Lower leg skin (tissue), 4 donors: ENCODE results near the gene PCDHGC4. TPM values are rescaled to one million over a fixed set of nuclear protein-coding genes. Genes with fewer than 3 reads are reported as not detected.

Experiments used
- DNase-seq, 2 donors: peaks; one replicate each; pipeline ENCODE4 v3.0.0-alpha.2; 2019; ENCODE audit warnings: low spot score in 2 of 2
- H3K4me3 ChIP-seq: fragments of 200-600 bp; sonication (generic); 2 replicates; pipeline ENCODE4 v1.5.1; 2017; ENCODE audit warnings: mild to moderate bottlenecking, low read depth; ENCODE audit not compliant: poor library complexity, severe bottlenecking
- CTCF ChIP-seq, 3 donors: fragments of 450-650 bp; IDR thresholded peaks; one replicate each; pipeline ENCODE4 v1.5.1; 2016; ENCODE audit warnings: antibody characterized with exemption in 3 of 3, mild to moderate bottlenecking in 3 of 3, moderate library complexity in 2 of 3
- POLR2A ChIP-seq, 2 donors: fragments of 450-650 bp; IDR thresholded peaks; one replicate each; pipeline ENCODE4 v1.6.1; 2016 to 2017; ENCODE audit warnings: antibody characterized with exemption in 2 of 2, mild to moderate bottlenecking in 1 of 2, moderate library complexity in 1 of 2
- WGBS, 2 donors: methylation state at CpG; one replicate each; pipeline ENCODE4 v1.1.5; 2018; 5-methylcytosine and 5-hydroxymethylcytosine counted together
- intact Hi-C: fragments of 100-400 bp; cut with DNase I; formaldehyde crosslinking; loops from one replicate; pipeline ENCODE4 v1.15.0; 2023; ENCODE audit warnings: low total_unique reads
- total RNA-seq, 4 donors: library from RNA; depleted of rRNA; stranded (reverse); fragments of >200 nt; gene quantifications; one replicate each; pipeline ENCODE4 v1.1.0, GENCODE V29; 2016

Gene PCDHGC4
- total RNA-seq, 4 donors from 2014 or later, result 1.2 to 34.5 (median 2.2) TPM

- WGBS, 2 donors, result 81 to 87% methylated on average over 8 of the region's 8 CpGs
- no peak overlapping the region for H3K4me3 ChIP-seq
- intact Hi-C loops, result no loop called here
- DNase-seq, result peak in 1 of 2 donors; percentile 26
- TF ChIP-seq CTCF (IDR thresholded peaks at IDR 0.05) (no peak), POLR2A (IDR thresholded peaks at IDR 0.05) (no peak)
Observed at GRCh38 chr5:141495453-141495811, 10.6 kb downstream of the PCDHGC4 start.

GRCh38 chr5:141496038-141496437 lies 11.2 kb downstream of the PCDHGC4 start:
- no peak overlapping the region for H3K4me3 ChIP-seq
- peak in 1 of 2 donors; percentile 64 for DNase-seq
- WGBS, 2 donors, result 72 to 83% methylated on average over 4 of the region's 4 CpGs
- intact Hi-C loops, result no loop called here
- TF ChIP-seq CTCF (IDR thresholded peaks at IDR 0.05) (no peak), POLR2A (IDR thresholded peaks at IDR 0.05) (no peak)

GRCh38 chr5:141501761-141502160 lies 16.9 kb downstream of the PCDHGC4 start:
- no peak overlapping the region for H3K4me3 ChIP-seq
- intact Hi-C loops, result no loop called here
- TF ChIP-seq POLR2A (IDR thresholded peaks at IDR 0.05) (no peak), CTCF (IDR thresholded peaks at IDR 0.05) (no peak)
- DNase-seq, result no peak
- WGBS, 2 donors, result 84 to 86% methylated on average over 7 of the region's 7 CpGs

- H3K4me3 ChIP-seq, result no peak overlapping the region
- WGBS, 2 donors, result 89 to 96% methylated on average over 2 of the region's 2 CpGs
- no peak for TF ChIP-seq POLR2A (IDR thresholded peaks at IDR 0.05)
- no peak for TF ChIP-seq CTCF (IDR thresholded peaks at IDR 0.05)
- DNase-seq, result no peak
- intact Hi-C loops, result no loop called here
Observed at GRCh38 chr5:141503681-141504080, 18.9 kb downstream of the PCDHGC4 start.

GRCh38 chr5:141504216-141504615 lies 19.4 kb downstream of the PCDHGC4 start:
- intact Hi-C loops, result no loop called here
- TF ChIP-seq POLR2A (IDR thresholded peaks at IDR 0.05) (no peak), CTCF (IDR thresholded peaks at IDR 0.05) (no peak)
- WGBS, 2 donors, result 92 to 98% methylated on average over 4 of the region's 4 CpGs
- DNase-seq, result no peak
- H3K4me3 ChIP-seq, result no peak overlapping the region

- DNase-seq, result no peak
- no peak overlapping the region for H3K4me3 ChIP-seq
- intact Hi-C loops, result no loop called here
- TF ChIP-seq POLR2A (IDR thresholded peaks at IDR 0.05) (no peak), CTCF (IDR thresholded peaks at IDR 0.05) (no peak)
- 74 to 78% methylated on average over 8 of the region's 8 CpGs for WGBS, 2 donors
Observed at GRCh38 chr5:141506381-141507155, 21.7 kb downstream of the PCDHGC4 start.
